ENCODE data around the gene OPHN1.

The OPHN1 gene

DNA sequence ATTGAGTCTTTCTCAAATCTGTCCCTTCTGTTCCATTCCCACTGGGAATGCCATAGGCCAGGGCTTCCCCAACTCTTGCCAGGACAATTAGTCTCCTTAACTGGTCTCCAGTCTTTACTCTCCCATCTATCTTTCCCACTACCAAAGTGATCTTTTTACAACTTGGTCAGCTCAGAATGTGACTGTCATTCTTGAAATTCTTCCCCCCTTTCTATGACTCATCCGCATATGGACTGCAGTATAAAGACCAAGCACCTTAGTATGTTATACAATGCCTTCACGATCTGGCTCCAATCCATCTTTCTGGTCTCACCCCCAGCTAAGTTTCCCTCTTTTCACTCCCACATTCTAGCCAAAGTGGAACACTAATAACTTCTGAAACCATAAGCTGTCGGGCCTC lies 383.8 kb downstream of the OPHN1 start:
- no peak for DNase-seq

DNA sequence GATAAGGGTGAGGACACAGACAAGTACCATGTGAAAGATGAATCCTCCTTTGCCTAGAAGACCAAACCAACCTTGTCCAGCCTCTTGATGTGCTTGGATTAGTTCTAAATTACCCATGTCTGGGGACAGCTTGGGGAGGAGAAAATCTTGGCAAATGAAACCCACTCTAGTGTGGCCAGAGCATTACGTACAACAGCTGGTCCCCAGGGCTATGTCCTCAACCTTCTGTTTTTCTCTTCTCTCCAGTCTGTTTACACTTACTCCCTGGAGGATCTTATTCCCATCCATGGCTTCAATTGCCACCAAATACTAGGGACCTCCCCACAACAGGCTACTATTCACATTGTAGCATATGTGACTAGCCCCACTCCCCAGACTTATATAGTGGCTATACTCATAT lies 384.5 kb downstream of the OPHN1 start:
- DNase-seq = no peak

DNA sequence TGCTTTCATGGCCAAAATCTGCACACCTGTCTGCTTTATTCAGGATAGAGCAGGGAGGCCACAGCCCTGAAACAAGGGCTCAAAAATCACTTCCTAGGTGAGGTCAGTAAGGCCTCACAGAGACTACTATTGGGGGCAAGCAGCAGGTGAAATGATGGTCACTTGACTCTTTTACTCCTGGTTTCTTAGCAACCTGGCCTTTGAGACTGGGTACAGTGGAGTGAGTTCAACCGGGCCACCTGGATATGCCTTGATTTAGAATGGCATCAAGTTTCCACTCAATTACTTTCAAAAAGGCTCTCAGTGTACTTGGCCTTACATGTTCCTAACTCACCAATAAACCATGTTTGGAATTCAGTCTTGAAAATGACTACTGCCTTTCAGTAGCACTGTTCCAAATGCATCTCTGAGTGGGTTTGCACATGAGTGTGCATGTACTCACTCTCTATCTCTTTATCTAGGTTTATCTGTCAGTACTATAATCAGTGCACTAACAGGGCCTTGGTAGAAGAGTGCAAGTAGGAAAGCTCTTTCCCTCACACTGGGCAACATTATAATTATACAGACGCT lies 388.2 kb downstream of the OPHN1 start:
- DNase-seq = no peak

DNA sequence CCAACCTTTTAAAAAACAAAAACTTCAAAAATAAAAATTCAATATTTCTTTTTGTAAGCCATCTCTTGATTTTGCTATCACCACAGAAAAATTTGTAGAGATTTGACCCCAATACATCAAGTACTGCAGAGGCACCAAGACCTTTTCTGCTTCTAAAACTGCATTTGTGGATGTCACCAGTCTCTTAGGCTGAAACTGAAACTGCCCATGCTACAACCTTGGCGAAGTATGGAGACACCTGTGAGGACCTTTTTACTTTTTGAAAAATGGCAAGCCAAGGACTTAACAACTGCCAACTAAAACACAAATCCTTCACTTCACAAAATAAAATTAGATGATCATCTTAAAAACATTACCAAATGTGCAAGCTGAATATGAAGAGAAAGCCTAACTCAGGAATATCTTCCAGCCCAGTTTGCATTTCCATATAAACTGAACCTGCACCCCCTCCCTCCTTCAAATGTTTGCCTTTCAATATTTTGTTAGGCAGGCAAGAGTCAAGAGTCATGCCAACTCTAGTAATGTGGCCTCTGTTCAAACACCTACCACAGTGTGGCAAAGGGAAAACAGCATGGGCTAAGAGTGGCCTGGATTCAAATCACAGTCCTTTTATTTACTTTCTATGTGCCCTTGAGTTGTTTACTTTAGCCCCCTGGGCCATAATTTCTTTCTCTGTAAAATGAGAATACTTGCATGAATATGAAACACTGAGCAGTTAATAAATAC lies 389.4 kb downstream of the OPHN1 start:
- DNase-seq = no peak

DNA sequence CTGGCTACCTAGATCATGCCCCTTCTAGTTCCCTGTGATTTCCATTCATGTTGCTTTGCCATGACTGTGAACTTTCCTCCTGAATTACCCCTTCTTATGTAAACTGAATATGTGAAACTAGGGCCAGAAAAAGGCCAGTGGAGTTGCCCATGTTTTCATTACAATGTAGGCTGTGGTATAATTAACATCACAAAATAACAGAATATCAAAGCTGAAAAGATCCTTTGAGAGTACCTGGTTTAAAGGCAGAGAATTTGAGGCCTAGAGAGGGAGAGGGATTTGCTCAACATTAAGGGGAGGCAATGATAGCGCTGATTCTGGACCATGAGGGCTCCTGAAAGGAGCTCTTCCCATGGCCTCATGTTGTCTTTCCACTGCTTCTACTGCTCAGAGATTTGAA lies 392.2 kb downstream of the OPHN1 start:
- DNase-seq = no peak

DNA sequence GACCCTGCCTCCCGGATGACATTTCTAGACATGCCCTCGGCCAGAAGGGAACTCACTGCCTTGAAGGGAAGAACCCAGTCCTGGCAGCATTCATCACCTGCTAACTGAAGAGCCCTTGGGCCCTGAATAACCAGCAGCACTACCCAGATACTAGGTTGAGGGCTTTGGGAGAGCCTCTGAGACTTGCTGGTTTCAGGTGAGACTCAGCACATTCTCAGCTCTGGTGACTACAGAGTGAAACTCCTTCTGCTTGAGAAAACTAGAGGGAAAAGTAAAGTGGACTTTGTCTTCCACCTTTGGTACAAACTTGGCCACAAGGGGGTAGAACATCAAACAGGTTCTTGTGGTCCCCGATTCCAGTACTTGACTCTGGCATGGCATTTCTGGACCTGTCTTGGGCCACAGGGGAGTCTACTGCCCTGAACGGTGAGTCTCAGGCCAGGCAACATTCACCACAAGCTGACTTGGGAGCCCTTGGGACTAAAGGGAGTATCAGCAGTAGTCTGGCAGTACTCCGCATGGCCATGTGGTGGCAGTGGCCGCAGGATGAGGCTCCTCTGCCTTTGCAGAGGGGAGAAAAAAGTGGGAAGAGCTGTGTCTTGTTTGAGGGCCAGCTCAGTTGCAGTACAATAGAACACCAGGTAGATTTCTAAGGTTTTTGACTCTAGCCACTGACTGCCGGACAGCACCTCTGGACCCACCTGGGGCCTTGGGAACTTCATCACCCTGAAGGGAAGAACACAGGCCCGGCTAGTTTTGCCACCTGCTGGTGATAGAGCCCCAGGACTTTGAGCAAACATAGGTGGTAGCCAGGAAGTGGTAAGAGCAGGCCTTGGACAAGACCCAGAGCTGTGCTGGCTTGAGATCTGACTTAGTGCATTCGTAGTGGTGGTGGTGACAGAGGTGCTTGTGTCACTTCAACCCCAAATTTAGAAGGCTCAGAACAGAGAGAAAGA lies 414.8 kb downstream of the OPHN1 start:
- DNase-seq = no peak

DNA sequence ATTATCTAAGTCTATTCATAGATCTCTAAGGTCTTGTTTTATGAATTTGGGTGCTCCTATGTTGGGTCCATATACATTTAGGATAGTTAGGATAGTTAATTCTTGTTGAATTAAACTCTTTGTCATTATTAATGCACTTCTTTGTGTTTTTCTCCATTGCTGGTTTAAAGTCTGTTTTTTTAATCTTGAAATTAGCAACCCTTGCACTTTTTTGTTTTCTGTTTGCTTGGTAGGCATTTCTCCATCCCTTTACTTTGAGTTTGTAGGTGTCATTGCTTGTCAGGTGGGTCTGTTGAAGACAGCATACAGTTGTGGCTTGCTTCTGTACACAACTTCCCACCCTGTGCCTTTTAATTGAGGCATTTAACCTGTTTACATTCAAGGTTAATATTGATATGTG lies 434.8 kb downstream of the OPHN1 start:
- DNase-seq = no peak

Measured in GF-D8 (cell line).